K562 (cell line): ENCODE data around the gene PACRG. TPM values are rescaled to one million over a fixed set of nuclear protein-coding genes. Genes with fewer than 3 reads are reported as not detected.

ENCODE experiments used
- REST ChIP-seq, 2 experiments: fragments of 450-650 bp; formaldehyde crosslinking in 1 of 2; IDR thresholded peaks; 2 replicates each; pipeline versions ENCODE4 v1.4.0 to v1.6.1; 2014 to 2020; ENCODE audit warnings: mild to moderate bottlenecking in 2 of 2, borderline replicate concordance in 1 of 2, low read depth in 1 of 2
- ZKSCAN3 ChIP-seq: fragments of 250-450 bp; sonication (Bioruptor Pico); IDR thresholded peaks from 2 replicates; pipeline ENCODE4 v1.4.0; 2020
- ZNF436 ChIP-seq: fragments of 250-450, 450-650 bp; sonication (Bioruptor Pico); formaldehyde crosslinking; IDR thresholded peaks from 2 replicates; pipeline ENCODE4 v1.7.0; 2020; ENCODE audit warnings: mild to moderate bottlenecking
- polyA plus RNA-seq, 8 experiments: library from polyadenylated mRNA; depleted of rRNA in 4 of 8; stranded (reverse) in 5 of 8; unstranded in 3 of 8; fragments of >200 nt; fragmentation: Nextera tagmentation in 2 of 8; fragmentation: Illumina TruSeq in 1 of 8; extraction: Ambion mirVana in 2 of 8; extraction: Trizol in 1 of 8; gene quantifications; 2 replicates each; pipeline versions ENCODE4 v1.2.1 to v1.2.3, GENCODE V29; 2011 to 2014; ENCODE audit warnings: inconsistent platforms in 1 of 8, missing spikeins in 1 of 8
- total RNA-seq, 7 experiments: library from RNA; depleted of rRNA in 6 of 7; stranded (reverse); fragments of >200 nt in 6 of 7; fragmentation: Illumina TruSeq in 2 of 7; extraction: Trizol in 2 of 7; gene quantifications; 2 replicates each; pipeline versions ENCODE4 v1.2.1 to v1.2.3, GENCODE V29; 2011 to 2021; ENCODE audit warnings: low replicate concordance in 1 of 7

Gene PACRG
- total and polyA plus RNA-seq, 9 of the 15 experiments (the other 6 are each of a cell fraction or from before 2014, with no cell fraction given): 0.04 TPM; not detected in 8

GRCh38 chr6:162875070-162875469, 147.3 kb downstream of the PACRG start (continued):
- TF ChIP-seq REST (IDR thresholded peaks at IDR 0.05; ENCODE audit: borderline replicate concordance) (no peak), REST (CRISPR knock-in tag; IDR thresholded peaks at IDR 0.05; ENCODE audit: low read depth) (no peak), ZNF436 (CRISPR knock-in tag) (no peak), ZKSCAN3 (CRISPR knock-in tag) (no peak)
- TF ChIP-seq, all 486 proteins: peak for 0
